Stimulated activated CD4-positive, alpha-beta T cell treated with anti-CD3 and anti-CD28 coated beads, Interleukin-4, amount 100 ng/mL, for 48 hours (primary cell): ENCODE results near the gene TF.
"Not testable (repeated sequence)": the region's sequence is repeated elsewhere in the genome, so short reads cannot be mapped to it uniquely, and the experiment has no call there.

ENCODE experiments used
- DNase-seq, 2 donors: peaks; one replicate each; pipeline ENCODE4 v3.0.0-alpha.2; 2020; ENCODE audit warnings: low read depth in 2 of 2

Gene TF

GRCh38 chr3:133765256-133765655 is 19.1 kb downstream of the TF start:
- DNase-seq, result no peak

- no peak for DNase-seq
Measured at GRCh38 chr3:133767607-133768006, 21.4 kb downstream of the TF start.

GRCh38 chr3:133769536-133769935 is 23.3 kb downstream of the TF start:
- DNase-seq, result no peak

- no peak for DNase-seq
Measured at GRCh38 chr3:133773732-133774131, 27.5 kb downstream of the TF start.

- no peak for DNase-seq
Measured at GRCh38 chr3:133775309-133775708, 29.1 kb downstream of the TF start.

GRCh38 chr3:133775835-133776234 is 29.6 kb downstream of the TF start:
- DNase-seq, result no peak

- DNase-seq, result no peak
Measured at GRCh38 chr3:133776794-133777438, 30.7 kb downstream of the TF start.

- DNase-seq, result no peak
Measured at GRCh38 chr3:133777807-133778568, 31.8 kb downstream of the TF start.

- DNase-seq, result no peak
Measured at GRCh38 chr3:133779626-133780203, 33.5 kb downstream of the TF start.

GRCh38 chr3:133780756-133781155 is 34.6 kb downstream of the TF start:
- DNase-seq, result not testable (repeated sequence)

GRCh38 chr3:133781570-133781969 is 35.4 kb downstream of the TF start:
- no peak for DNase-seq

GRCh38 chr3:133782454-133782853 is 36.3 kb downstream of the TF start:
- no peak for DNase-seq

- no peak for DNase-seq
Measured at GRCh38 chr3:133783762-133784161, 37.6 kb downstream of the TF start.

- DNase-seq, result no peak
Measured at GRCh38 chr3:133788024-133788423, 41.8 kb downstream of the TF start.

- DNase-seq, result no peak
Measured at GRCh38 chr3:133792171-133792763, 46.1 kb downstream of the TF start.

GRCh38 chr3:133797396-133798105 is 51.4 kb downstream of the TF start:
- no peak for DNase-seq

GRCh38 chr3:133799794-133800585 is 53.8 kb downstream of the TF start:
- DNase-seq, result no peak

GRCh38 chr3:133803469-133803868 is 57.3 kb downstream of the TF start:
- DNase-seq, result no peak

GRCh38 chr3:133804896-133805295 is 58.7 kb downstream of the TF start:
- no peak for DNase-seq

- DNase-seq, result no peak
Measured at GRCh38 chr3:133805384-133805701, 59.1 kb downstream of the TF start.

GRCh38 chr3:133805702-133806475 is 59.7 kb downstream of the TF start, which contains the start of gene SRPRB:
Gene SRPRB (plus strand): TSS chr3:133805815. CDS start chr3:133805849, 34 bp downstream.
- DNase-seq, result peak; percentile 87 to 95
